HepG2 (cell line): ENCODE measurements around the gene OTOP2. TPM values are rescaled to one million over a fixed set of nuclear protein-coding genes. Genes with fewer than 3 reads are reported as not detected.

ENCODE experiments used
- BHLHE40 ChIP-seq: IDR thresholded peaks from 2 replicates; pipeline ENCODE4 v1.6.1; 2011; ENCODE audit warnings: low read length, improper control_type of control experiment
- NKX3-1 ChIP-seq: sonication (generic); formaldehyde crosslinking; IDR thresholded peaks from 2 replicates; pipeline ENCODE4 v1.5.0; 2020; ENCODE audit warnings: missing genetic modification reagents
- RARG ChIP-seq: sonication (generic); formaldehyde crosslinking; IDR thresholded peaks from 2 replicates; pipeline ENCODE4 v1.4.0; 2020; ENCODE audit warnings: low read depth, mild to moderate bottlenecking, missing genetic modification reagents
- SAFB2 ChIP-seq: sonication (generic); formaldehyde crosslinking; IDR thresholded peaks from 2 replicates; pipeline ENCODE4 v1.5.1; 2020; ENCODE audit warnings: missing genetic modification reagents, low read depth, mild to moderate bottlenecking, borderline replicate concordance
- SNRNP70 ChIP-seq: fragments of 200-400 bp; formaldehyde crosslinking; IDR thresholded peaks from 2 replicates; pipeline ENCODE4 v1.6.1; 2017; ENCODE audit warnings: mild to moderate bottlenecking, low read depth, low read length, moderate library complexity
- TBX2 ChIP-seq: sonication (generic); formaldehyde crosslinking; IDR thresholded peaks from 2 replicates; pipeline ENCODE4 v1.5.0; 2020; ENCODE audit warnings: missing genetic modification reagents, mild to moderate bottlenecking, borderline replicate concordance
- XBP1 ChIP-seq: sonication (generic); formaldehyde crosslinking; IDR thresholded peaks from 2 replicates; pipeline ENCODE4 v1.5.0; 2020; ENCODE audit warnings: missing genetic modification reagents
- ZMYM4 ChIP-seq: sonication (generic); formaldehyde crosslinking; IDR thresholded peaks from 2 replicates; pipeline ENCODE4 v1.8.1; 2023; ENCODE audit warnings: mild to moderate bottlenecking, missing genetic modification reagents
- ZNF121 ChIP-seq: sonication (generic); formaldehyde crosslinking; IDR thresholded peaks from 2 replicates; pipeline ENCODE4 v1.5.0; 2020; ENCODE audit warnings: mild to moderate bottlenecking, missing genetic modification reagents
- ZNF280D ChIP-seq: sonication (generic); formaldehyde crosslinking; IDR thresholded peaks from 2 replicates; pipeline ENCODE4 v1.5.1; 2020; ENCODE audit warnings: mild to moderate bottlenecking, missing genetic modification reagents
- ZNF282 ChIP-seq: fragments of 450-650 bp; IDR thresholded peaks from 2 replicates; pipeline ENCODE4 v1.6.1; 2018; ENCODE audit not compliant: partially characterized antibody
- ZNF33B ChIP-seq: sonication (generic); formaldehyde crosslinking; IDR thresholded peaks from 2 replicates; pipeline ENCODE4 v1.5.1; 2020; ENCODE audit warnings: mild to moderate bottlenecking, missing genetic modification reagents
- ZNF407 ChIP-seq: sonication (generic); formaldehyde crosslinking; IDR thresholded peaks from one replicate; pipeline ENCODE4 v1.5.1; 2020; ENCODE audit warnings: mild to moderate bottlenecking, missing genetic modification reagents; ENCODE audit errors: not compliant biosample characterization
- ZNF441 ChIP-seq: sonication (generic); formaldehyde crosslinking; IDR thresholded peaks from 2 replicates; pipeline ENCODE4 v1.7.0; 2021; ENCODE audit warnings: missing genetic modification reagents, borderline replicate concordance
- ZNF547 ChIP-seq: sonication (generic); formaldehyde crosslinking; IDR thresholded peaks from 2 replicates; pipeline ENCODE4 v1.5.1; 2020; ENCODE audit warnings: mild to moderate bottlenecking, missing genetic modification reagents
- ZNF75D ChIP-seq: sonication (generic); formaldehyde crosslinking; IDR thresholded peaks from 2 replicates; pipeline ENCODE4 v1.8.1; 2023; ENCODE audit warnings: missing genetic modification reagents, mild to moderate bottlenecking, borderline replicate concordance
- ZNF777 ChIP-seq: sonication (generic); formaldehyde crosslinking; IDR thresholded peaks from 2 replicates; pipeline ENCODE4 v1.4.0; 2020; ENCODE audit warnings: missing genetic modification reagents
- polyA plus RNA-seq, 8 experiments: library from polyadenylated mRNA; depleted of rRNA in 3 of 8; stranded (reverse) in 7 of 8; unstranded in 1 of 8; fragments of >200 nt; fragmentation: Illumina TruSeq in 4 of 8; extraction: Trizol in 4 of 8; gene quantifications; 2 replicates each; pipeline versions ENCODE4 v1.2.1 to v1.2.3, GENCODE V29; 2011 to 2016; ENCODE audit warnings: low read depth in 4 of 8, missing spikeins in 1 of 8, mixed read lengths in 1 of 8; ENCODE audit not compliant: insufficient read depth in 1 of 8
- total RNA-seq, 5 experiments: library from RNA; depleted of rRNA; stranded (reverse); fragments of >200 nt; fragmentation: Illumina TruSeq; extraction: Trizol; gene quantifications; 2 replicates each; pipeline ENCODE4 v1.2.3, GENCODE V29; 2016; ENCODE audit warnings: low read depth in 1 of 5
- TF ChIP-seq, protein P1 (sequence below): sonication (generic); formaldehyde crosslinking; IDR thresholded peaks from 2 replicates; pipeline ENCODE4 v1.5.0; 2020; ENCODE audit warnings: mild to moderate bottlenecking, missing genetic modification reagents
- TF ChIP-seq, protein P2 (sequence below): sonication (generic); formaldehyde crosslinking; IDR thresholded peaks from 2 replicates; pipeline ENCODE4 v1.5.0; 2020; ENCODE audit warnings: missing genetic modification reagents, mild to moderate bottlenecking, borderline replicate concordance

Gene OTOP2
- total and polyA plus RNA-seq, 2 of the 13 experiments (the other 11 are each of a cell fraction or from before 2014, with no cell fraction given): not detected

- no peak for TF ChIP-seq ZNF280D (CRISPR knock-in tag)
- TF ChIP-seq, protein P1, sequence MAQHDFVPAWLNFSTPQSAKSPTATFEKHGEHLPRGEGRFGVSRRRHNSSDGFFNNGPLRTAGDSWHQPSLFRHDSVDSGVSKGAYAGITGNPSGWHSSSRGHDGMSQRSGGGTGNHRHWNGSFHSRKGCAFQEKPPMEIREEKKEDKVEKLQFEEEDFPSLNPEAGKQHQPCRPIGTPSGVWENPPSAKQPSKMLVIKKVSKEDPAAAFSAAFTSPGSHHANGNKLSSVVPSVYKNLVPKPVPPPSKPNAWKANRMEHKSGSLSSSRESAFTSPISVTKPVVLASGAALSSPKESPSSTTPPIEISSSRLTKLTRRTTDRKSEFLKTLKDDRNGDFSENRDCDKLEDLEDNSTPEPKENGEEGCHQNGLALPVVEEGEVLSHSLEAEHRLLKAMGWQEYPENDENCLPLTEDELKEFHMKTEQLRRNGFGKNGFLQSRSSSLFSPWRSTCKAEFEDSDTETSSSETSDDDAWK (CRISPR knock-in tag): no peak
- TF ChIP-seq RARG: no peak
- TF ChIP-seq TBX2: no peak
- no peak for TF ChIP-seq ZMYM4 (CRISPR knock-in tag)
- TF ChIP-seq ZNF777 (CRISPR knock-in tag): no peak
- no peak for TF ChIP-seq BHLHE40
- no peak for TF ChIP-seq ZNF121 (CRISPR knock-in tag)
- no peak for TF ChIP-seq ZNF33B (CRISPR knock-in tag)
- TF ChIP-seq ZNF407: peak; percentile 52
- no peak for TF ChIP-seq ZNF441
- TF ChIP-seq, protein P2, sequence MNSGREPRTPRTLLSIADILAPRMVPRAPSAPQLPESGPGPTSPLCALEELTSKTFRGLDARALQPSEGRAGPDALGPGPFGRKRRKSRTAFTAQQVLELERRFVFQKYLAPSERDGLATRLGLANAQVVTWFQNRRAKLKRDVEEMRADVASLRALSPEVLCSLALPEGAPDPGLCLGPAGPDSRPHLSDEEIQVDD (CRISPR knock-in tag): no peak
- no peak for TF ChIP-seq XBP1 (CRISPR knock-in tag)
- no peak for TF ChIP-seq SNRNP70
- TF ChIP-seq ZNF282: no peak
- TF ChIP-seq ZNF547 (CRISPR knock-in tag): peak; percentile 70; the same call in 1 of the 2 replicates
- TF ChIP-seq NKX3-1 (CRISPR knock-in tag): no peak
- TF ChIP-seq SAFB2 (CRISPR knock-in tag): no peak; the same call in 1 of the 2 replicates
- TF ChIP-seq ZNF75D (CRISPR knock-in tag): no peak
Observed at GRCh38 chr17:74971842-74972106, 47.7 kb downstream of the OTOP2 start (continued).
